ENCODE measurements around the gene PSMC1.

Gene PSMC1

DNA sequence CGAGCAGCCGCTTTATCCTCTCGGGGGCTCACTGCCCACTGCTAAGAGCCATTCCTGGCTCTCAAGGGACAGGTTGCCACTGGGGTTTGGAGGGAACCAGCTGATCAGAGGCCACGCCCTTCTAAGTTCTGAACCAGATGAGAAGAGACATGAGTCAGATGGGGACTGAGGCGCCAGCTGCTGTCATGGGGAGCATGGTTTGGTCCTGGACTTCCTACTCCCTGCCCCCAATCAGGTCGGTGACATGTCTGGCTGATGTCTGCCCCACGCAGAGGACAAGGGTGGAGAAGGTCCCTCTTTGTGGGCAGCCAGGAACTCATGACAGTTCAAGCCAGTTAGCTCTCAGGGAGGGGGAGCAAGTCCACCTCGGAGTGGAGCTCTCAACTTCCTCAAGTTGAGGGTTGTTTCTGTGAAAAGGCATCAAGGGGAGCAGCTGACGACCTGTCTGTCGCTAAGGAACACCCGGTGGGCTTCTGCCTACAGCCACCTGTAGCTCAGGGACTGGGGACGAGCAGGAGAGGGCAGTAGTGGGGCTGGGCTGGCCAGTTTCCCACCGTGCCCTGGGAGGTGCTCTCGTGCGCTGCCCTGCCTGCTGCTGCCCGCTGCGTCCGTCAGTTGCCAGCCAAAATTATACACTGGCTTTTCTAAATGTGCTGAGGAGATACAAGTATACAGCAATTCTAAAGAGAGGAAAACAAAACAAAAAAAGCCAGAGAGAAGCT lies 20.5 kb downstream of the PSMC1 start:
- DNase-seq (ENCODE audit: low read depth, low spot score) = no peak

DNA sequence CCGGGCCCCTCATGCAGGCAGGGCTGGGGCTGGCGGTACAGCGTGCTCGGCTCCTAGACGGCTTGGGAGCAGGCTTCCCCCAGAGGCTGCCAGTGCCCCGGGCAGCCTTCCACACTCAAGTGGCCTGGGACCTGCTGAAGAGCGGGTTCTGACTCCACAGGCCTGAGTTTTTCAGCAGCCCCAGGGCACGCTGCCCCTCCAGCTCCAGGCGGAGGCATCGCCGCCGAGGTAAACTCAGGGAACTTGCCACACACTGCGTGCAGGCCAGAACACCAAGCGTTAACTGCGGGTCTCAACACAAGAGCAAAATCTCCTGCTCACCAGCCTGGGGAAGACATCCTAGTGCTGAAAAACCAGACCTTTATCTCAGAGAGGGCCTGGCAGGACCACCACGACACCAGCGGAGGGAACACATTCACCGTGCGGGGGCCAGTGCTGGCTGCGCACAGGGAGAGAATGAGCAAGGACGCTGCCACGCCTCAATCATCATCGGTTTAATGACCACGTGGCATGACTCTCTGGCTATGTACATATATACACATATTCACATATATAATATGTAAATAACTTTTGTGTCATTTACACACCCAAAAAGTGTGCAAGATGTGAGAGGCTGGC lies 21.3 kb downstream of the PSMC1 start:
- DNase-seq (ENCODE audit: low read depth, low spot score) = no peak

DNA sequence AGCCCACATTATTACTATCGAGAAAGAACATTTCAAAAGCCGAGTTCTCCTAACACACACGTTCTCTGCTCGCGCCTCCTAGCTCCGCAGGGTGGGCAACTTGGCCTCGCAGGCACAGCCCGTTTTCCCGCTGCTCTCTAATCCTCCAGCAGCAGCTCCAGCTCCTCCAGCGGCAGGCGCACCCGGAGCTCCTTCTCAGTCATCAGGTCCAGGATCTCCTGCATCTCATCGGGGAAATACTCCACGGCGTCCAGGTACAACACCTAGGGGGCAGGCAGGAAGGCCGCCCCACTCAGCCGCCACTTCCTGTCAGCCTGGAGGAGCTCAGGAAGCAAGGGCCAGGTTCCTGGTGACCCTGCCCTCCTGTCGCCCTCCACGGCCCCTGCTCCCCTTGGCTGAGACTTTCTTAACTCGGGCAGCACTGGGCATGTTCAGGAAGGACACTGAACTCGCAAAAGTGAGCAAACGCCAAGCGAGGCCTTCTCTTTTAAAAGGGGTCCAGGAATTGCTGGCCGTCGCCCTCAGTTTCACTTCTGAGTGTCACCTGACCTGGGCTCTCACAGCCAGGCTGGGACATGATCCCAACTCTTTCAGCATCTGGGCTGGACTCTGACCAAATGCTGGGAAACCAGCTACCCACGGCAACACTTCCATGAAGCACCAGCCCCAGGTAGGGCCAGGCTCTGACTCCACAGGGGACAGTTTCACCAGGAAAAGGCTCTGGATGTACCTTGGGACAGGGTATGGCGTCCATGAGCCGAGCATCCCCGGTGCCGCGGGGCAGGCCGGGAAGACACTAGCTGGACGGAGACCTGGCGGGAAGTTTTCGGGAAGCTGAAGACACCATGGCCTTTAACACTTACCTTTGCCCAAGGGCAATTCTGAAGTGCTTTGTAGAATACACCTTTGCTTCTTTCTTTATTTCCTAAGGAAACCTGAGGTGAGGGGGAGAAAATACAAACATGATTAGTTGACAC lies 22.1 kb downstream of the PSMC1 start:
- DNase-seq (ENCODE audit: low read depth, low spot score) = no peak

DNA sequence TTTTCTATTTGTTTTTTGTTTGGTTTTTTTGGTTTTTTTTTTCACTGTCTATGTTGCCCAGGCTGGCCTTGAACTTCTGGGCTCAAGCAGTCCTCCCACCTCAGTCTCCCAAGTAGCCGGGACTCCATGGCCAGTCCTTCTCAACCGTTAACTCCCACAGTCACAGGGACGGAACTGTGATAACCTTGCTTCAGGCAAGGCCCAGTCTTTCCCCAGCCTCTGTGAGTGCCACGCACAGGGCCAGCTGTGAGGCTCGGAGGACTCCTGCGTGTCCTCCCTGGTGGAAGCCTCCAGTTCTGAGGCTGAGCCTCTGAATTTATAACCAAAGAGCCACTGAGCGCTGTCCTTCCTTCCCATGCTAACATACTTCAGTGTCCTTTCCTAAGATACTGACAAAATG lies 23.7 kb downstream of the PSMC1 start:
- DNase-seq (ENCODE audit: low read depth, low spot score) = no peak

DNA sequence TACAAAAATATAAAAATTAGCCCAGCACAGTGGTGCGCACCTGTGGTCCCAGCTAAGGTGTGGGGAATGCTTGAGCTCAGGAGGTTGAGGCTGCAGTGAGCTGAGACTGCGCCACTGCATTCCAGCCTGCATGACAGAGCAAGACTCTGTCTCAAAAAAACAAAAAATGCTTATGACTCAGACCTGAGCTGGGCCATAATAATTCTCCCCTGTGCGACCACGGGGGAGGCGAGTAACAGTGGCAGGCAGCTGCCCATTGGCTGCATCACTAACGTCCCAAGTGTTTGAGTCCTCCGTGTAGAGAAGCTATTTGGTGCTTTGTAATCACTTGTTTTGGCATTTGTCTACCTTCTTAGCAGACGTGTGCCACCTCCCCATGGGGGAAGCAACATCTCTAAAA lies 24.9 kb downstream of the PSMC1 start:
- no peak for DNase-seq (ENCODE audit: low read depth, low spot score)

DNA sequence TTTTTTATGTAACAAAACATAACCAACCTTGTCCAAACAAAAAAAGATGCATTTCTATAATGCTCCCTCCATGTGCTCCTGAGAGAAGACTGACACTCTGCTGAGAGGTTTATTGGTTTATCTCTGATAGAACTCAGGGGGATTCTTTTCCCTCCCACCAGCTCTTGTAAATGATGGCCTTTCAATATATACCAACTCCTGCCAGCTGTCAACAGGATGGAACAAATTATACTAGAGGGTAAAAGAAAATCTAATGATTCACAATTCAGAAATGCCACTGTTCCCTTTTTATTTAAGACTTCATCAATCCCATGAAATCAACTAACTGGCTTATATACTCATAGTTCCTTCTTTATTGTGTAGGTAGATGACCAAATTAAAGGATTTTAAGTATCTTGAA lies 25.4 kb downstream of the PSMC1 start:
- no peak for DNase-seq (ENCODE audit: low read depth, low spot score)

DNA sequence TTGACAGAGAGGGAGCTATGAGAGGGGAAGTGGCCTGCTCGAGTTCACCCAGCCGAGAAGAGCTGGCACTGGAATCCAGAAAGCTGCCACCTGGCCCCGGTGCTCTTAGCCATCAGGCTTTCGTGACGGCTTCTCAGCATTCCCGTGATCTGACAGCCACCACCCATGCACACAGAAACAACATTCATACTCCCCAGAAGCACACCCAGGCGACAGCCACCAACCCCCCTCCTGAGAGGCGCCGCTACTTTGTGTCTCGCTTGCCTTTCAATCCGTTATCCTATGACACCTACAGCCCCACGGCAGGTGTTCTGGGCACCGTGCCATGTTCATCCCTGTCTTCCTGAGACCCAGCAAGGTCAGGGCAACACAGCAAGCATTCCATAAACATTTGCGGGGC lies 31.4 kb downstream of the PSMC1 start:
- no peak for DNase-seq (ENCODE audit: low read depth, low spot score)

DNA sequence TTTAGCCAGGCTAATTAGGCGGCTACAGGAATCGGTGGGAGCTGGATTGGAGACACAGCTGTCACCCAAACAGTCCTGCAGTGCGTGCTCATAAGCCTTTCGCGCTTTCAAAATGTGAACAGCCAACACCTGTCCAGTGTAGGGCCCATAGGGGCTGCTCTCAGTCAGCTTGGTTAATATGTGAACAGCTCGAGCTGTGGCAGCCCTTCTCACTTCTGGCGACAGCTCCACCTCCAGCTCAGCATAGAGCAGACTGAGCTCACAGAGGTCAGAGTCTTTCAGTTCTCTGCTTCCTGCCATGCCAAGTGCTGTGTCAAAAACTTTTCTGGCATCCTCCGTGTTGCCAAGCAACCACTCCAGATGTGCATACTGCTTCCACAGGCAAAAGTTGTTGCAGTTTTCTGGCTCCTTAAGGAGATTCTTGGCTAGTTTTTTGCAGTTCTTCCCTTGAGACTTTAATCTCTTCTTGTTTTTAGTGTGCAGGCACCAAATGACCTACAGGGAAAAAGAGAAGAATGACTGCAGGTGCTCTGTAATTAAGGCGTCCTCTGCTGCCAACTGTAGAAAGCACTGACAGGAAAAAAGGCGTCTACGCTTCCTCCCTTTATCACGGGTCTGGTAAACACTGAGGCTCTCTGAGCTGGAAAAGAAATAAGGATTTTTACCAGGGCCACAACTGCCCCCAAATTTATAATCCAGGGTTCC lies 32.5 kb downstream of the PSMC1 start:
- no peak for DNase-seq (ENCODE audit: low read depth, low spot score)

DNA sequence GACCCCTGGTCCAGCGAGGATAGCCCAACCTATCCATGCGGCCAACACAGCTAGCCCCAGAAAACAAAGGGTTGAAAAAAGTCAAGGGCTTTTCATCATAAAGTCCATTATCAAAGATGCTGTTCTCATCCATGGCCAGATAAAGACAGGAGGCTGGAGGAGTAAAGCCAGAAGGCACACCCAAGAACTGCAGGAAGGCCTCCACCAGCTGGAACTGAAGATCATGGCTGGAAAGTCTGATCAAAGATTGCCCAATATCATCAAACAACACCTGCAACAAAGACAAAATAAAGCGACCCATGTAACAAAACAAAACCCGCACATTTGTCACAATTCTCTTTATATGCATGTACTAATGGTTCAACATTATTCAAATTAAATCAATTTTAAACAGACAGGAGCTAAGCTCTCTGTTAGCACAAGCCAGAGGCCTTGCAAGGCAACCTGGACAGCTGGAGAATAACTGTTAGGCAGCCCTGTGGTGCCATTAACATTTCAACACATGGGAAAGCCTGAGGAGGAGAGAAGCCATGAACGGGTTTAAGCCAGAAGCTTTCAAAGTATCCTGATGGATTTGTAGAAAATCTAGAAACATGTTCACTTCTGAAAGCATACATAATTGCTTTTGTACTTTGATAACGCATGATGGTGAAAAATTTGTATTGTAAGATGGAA lies 34.1 kb downstream of the PSMC1 start:
- DNase-seq (ENCODE audit: low read depth, low spot score) = no peak

DNA sequence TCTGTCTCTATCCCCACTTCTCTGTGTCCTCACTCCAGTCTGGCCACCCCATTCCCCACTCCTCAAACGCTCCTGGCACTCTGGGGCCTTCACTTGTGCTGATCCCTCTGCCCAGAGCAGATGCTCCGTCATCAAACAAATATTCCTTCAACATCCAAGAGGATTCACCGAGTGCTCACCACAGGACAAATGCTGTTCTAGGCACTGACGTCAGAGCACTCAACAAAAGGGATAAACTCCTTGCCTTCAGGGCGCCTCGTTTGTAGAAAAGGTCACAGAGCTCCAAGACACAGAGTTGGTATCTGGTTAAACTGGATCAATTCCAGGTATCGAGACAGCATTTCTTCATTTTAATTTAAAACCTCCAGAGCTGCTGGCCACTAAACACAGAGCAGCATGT lies 35.3 kb downstream of the PSMC1 start:
- DNase-seq (ENCODE audit: low read depth, low spot score) = no peak

DNA sequence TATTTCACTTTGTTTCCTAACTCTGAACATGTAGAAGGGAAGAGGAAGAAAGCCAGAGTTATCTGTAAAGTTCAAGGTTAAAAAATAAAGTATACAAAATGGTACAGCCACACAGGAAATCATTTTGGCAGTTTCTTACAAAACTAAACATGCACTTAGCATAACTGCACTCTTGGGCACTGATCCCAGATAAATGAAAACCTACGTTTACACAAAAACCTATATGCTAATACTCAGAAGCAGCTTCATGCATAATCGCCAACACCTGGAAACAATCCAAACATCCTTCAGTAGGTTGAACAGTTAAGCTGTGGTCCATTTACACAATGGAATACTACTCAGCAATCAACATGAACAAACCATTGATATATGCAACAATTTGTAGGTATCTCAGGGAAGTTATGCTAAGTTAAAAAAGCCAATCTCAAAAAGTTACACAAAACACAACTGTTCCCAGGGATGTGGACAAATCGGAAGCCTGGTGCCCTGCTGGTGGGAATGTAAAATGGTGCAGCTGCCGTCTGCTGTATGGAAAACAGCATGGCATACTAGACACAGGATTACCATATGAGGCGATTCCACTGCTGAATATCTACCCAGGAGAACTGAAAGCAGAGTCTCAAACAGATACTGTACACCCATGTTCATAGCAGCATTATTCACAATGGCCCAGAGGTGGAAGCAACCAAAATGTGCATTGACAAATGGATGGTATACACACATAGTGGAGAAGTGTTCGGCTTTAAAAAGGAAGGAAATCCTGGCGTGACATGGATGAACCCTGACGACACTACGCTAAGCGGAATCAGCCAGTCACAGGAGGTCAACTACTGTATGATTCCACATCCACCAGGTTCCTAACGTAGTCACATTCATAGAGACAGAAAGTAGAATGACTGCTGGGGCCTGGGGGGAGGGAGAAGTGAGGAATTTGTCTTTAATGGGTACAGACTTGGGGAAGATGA lies 37.7 kb downstream of the PSMC1 start:
- DNase-seq (ENCODE audit: low read depth, low spot score) = no peak

DNA sequence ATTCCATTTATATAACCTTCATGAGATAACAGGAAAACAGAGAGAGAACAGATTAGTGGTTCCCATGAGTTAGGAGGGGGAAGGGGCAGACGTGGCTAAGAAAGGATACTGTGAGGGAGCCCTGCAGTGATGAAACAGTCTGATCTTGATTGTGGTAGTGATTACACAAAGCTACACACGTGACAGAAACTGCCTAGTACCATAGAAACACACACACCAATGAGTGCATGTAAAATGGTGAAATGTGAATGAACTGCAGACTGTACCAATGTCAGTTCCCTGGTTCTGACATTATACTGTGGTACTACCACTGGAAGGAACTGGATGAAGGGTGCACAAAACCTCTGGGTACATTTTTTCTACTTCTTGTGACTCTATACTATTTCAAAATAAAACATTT lies 38.5 kb downstream of the PSMC1 start:
- no peak for DNase-seq (ENCODE audit: low read depth, low spot score)

DNA sequence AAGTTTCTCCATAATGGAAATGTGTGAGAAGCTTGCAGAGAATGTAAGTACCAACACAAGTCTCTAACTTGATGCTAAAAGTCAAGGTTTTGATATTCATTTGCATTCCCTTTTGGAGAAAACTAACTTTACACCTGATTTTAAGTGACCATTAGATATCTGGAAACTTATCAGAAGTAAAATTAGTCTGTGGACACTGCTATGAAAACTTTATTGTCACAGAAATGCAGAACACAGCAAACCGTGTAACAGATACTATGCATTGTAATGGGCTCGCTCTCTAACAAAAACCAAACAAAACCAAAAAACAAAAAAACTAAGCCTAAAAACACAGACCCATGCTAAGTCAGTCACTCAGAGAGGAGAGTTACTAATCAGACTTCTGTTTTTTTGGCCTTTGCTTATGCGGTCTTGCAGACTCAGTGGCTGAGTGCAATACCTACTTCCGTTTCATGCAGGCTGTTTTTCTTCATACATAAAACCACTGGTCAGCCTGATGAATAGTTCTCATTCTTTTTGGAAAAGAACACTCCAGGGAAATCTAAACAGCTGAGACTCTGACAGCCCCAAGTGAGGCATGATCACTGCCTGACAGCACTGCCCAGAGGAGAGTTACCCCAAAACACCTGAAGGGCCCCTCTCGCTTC lies 39.6 kb downstream of the PSMC1 start:
- DNase-seq (ENCODE audit: low read depth, low spot score) = no peak

DNA sequence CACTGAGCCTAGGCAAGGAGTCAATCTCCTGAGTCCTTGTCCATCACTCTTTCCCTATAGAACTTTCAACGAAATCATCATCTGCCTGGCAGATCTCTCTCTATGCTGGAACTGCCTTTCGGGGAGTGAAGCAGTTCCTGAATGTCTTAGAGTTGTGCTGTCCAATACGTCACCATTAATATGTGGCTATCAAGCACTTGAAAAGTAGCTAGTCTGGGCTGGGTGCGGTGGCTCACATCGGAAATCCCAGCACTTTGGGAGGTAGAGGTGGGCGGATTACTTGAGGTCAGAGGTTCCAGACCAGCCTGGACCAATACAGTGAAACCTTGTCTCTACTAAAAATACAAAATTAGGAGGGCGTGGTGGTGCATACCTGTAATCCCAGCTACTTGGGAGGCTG lies 40.3 kb downstream of the PSMC1 start:
- no peak for DNase-seq (ENCODE audit: low read depth, low spot score)

DNA sequence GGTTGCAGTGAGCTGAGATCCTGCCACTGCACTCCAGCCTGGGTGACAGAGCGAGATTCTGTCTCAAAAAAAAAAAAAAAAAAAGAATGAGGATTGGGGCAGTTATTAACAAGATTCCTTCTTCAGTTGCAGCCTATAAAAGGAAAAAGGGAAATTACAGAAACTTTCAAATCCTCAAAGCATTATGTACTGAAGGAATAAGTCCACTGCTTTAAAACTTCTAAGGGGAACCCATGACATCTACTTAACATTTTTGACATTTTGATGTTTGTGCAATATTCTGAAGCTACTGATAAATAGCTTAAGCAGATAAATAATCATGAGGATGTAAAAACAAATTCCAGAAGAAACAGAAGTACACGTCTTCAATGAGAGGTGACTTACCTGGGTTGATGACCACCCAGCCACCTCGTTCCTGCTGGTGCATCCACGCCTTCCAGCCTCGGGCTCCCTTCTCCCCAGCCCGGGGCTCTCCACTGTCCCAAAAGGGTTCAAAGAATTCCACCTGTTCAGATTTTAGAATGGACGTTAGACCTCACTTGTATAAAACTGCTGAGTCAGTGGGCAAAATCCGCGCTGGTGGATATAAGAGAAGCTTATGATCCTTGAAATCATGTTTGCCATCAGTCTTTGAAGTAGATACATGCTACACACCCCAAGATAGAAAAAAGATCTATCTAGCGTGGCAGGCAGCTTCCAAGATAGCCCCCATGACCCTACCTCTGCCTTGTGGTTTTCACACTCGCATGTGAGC lies 41.7 kb downstream of the PSMC1 start:
- DNase-seq (ENCODE audit: low read depth, low spot score) = no peak

DNA sequence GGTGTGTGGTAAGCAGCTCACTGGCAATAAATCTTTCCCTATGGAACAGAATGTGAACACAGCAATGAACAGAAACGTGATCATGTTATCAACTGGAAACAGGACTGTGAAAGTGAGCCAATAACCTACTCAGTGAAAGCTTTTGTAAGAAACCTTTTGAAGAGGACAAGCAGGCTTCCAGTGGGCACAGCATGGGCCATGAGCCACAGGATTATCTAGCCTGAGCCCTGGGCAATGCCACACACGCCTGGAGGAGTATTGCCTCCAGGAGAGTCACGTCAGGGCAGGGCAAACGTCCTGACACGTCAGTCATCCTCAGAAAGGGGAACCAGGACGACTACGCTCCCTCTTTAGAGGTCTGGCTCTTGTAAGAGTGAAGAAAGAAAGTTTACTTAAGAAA lies 43.1 kb downstream of the PSMC1 start:
- DNase-seq (ENCODE audit: low read depth, low spot score) = no peak

DNA sequence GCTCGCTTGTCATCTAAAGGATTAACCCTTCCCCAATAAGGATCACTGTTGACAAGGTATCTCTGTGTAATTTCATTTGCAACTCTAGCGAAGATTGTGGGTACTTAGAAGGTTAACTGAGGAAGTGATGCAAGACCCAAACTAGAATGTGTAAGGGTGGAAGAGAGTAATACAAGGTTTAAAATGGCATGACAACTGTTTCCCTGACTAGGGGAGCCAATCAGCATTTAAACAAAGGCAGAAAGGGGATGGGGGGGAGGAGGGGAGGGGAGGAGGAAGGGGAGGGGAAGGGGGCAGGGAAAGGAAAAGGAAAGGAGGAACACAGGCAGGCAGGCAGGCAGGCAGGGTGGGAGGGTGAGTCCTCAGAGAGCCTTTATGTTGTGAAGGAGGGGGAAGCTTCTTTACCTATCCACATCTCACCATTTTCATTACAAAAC lies 44.3 kb downstream of the PSMC1 start:
- DNase-seq (ENCODE audit: low read depth, low spot score) = no peak

DNA sequence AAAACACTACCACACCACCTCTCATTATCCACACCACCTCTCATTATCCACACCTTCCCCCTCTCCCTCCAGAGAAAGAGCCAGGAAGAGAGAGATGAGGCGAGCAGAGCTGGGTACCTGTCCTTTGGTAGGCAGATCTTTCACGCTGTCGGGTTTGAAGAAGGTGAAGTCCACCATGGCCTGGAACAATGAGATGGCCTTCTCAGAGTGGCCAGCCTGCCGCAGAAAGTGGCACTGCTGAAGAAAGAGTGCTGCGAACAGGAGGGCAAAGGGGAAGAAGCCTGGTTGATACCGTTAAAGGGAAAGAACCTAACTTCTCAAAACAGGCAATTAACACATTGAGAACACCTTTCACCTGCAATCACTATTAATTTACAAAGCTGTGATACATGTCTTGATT lies 44.8 kb downstream of the PSMC1 start:
- DNase-seq (ENCODE audit: low read depth, low spot score) = no peak

DNA sequence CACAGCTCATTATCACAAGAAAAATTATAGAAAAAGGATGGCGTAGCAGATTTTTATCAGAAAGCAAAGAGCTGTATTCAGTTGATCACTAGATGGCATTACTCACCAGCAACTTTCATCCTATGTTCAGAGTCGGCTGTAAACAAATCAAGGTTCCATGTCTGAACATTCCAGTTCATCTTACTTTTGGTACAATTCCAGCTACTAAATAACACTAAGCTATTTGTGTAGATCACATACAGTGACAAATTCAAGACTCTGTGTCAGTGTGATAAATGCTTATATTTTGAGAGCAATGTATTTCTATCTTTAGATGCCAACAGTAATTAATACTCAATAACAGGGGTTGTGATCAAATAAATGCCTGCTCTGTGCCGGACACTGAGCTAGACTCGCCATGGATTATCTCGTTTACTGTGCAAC lies 45.3 kb downstream of the PSMC1 start:
- no peak for DNase-seq (ENCODE audit: low read depth, low spot score)

Measured in brain pericyte (primary cell).